Thymus (tissue), 11 donors: ENCODE results near the gene ELOVL7. TPM values are rescaled to one million over a fixed set of nuclear protein-coding genes. Genes with fewer than 3 reads are reported as not detected.
"Not testable (repeated sequence)": the region's sequence is repeated elsewhere in the genome, so short reads cannot be mapped to it uniquely, and the experiment has no call there.

Experiments
- DNase-seq, 9 donors: peaks; one replicate each; pipeline ENCODE4 v3.0.0-alpha.2; 2013; ENCODE audit warnings: low spot score in 9 of 9, low read depth in 6 of 9, missing footprints in 1 of 9
- H3K27ac ChIP-seq, 2 donors: one replicate each; pipeline ENCODE4 v1.5.1; 2013; ENCODE audit warnings: control low read depth in 1 of 2, low read depth in 1 of 2, low read length in 1 of 2, mild to moderate bottlenecking in 1 of 2, moderate library complexity in 1 of 2
- H3K27me3 ChIP-seq, 2 donors: one replicate each; pipeline ENCODE4 v1.5.1; 2013; ENCODE audit warnings: low read length in 1 of 2; ENCODE audit not compliant: control insufficient read depth in 2 of 2, insufficient read depth in 1 of 2
- H3K36me3 ChIP-seq, 2 donors: one replicate each; pipeline ENCODE4 v1.5.1; 2013; ENCODE audit warnings: low read length in 1 of 2, mild to moderate bottlenecking in 1 of 2, moderate library complexity in 1 of 2; ENCODE audit not compliant: control insufficient read depth in 2 of 2, insufficient read depth in 2 of 2
- H3K4me1 ChIP-seq, 2 donors: one replicate each; pipeline ENCODE4 v1.5.1; 2013; ENCODE audit warnings: low read length in 2 of 2; ENCODE audit not compliant: control insufficient read depth in 2 of 2, insufficient read depth in 2 of 2
- H3K4me3 ChIP-seq, 2 donors: one replicate each; pipeline ENCODE4 v1.5.1; 2013; ENCODE audit warnings: low read length in 2 of 2, control low read depth in 1 of 2, mild to moderate bottlenecking in 1 of 2
- H3K9me3 ChIP-seq, 2 donors: one replicate each; pipeline ENCODE4 v1.5.1; 2013; ENCODE audit warnings: low read length in 1 of 2, mild to moderate bottlenecking in 1 of 2; ENCODE audit not compliant: control insufficient read depth in 2 of 2, insufficient read depth in 1 of 2
- WGBS: extraction: QIAGEN DNeasy Blood & Tissue Kit; methylation state at CpG from one replicate; pipeline ENCODE4 v1.1.7; 2013; 5-methylcytosine and 5-hydroxymethylcytosine counted together
- polyA plus RNA-seq: library from polyadenylated mRNA; stranded (reverse); fragments of 200-250 nt; gene quantifications from one replicate; pipeline ENCODE4 v1.2.3, GENCODE V29; 2013
- total RNA-seq: library from RNA; stranded (reverse); fragments of 120-200 nt; gene quantifications from one replicate; pipeline ENCODE4 v1.2.4, GENCODE V29; 2013
- donor health status: healthy.

Gene ELOVL7
- total and polyA plus RNA-seq, 2 donors: 0.47 to 5.4 TPM

DNA sequence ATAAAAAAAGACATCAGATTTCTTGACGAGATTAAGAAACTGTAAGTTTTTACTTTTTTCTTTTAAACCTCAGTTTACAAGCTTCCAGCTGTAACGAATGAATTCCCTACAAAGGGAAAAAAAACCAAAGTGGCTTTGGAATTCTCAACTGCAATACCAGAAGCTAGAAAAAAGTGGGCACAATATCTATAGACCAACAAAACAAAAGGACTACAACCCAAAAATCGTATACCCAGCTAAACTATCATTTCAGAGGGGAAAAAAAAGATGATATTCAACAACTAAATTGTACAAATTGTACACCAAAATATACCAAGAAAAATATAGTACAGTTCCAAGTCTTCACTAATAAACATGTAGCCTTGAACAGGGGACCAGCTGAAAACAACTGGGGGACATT lies 26.8 kb upstream of the ELOVL7 start:
- no peak overlapping the region for H3K4me3 ChIP-seq
- H3K27ac ChIP-seq: no peak overlapping the region
- no peaks in the 10 kb centered on the region for H3K27me3 ChIP-seq
- no peaks in the 10 kb centered on the region for H3K4me1 ChIP-seq
- no peak for DNase-seq
- peaks cover 0 to 8% of the 10 kb centered on the region in 2 donors for H3K9me3 ChIP-seq
- H3K36me3 ChIP-seq: no peaks in the 10 kb centered on the region
- WGBS: 96% methylated on average over 3 of the region's 3 CpGs

DNA sequence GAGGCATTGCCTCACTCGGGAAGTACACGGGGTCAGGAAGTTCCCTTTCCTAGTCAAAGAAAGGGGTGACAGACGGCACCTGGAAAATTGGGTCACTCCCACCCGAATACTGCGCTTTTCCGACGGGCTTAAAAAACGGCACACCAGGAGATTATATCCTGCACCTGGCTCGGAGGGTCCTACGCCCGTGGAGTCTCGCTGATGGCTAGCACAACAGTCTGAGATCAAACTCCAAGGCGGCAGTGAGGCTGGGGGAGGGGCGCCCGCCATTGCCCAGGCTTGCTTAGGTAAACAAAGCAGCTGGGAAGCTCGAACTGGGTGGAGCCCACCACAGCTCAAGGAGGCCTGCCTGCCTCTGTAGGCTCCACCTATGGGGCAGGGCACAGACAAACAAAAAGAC lies 16.5 kb upstream of the ELOVL7 start:
- H3K9me3 ChIP-seq, DNase-seq, H3K27ac ChIP-seq, H3K4me3 ChIP-seq, H3K4me1 ChIP-seq, H3K27me3 ChIP-seq, H3K36me3 ChIP-seq: not testable (repeated sequence)
- WGBS: 96% methylated on average over 16 of the region's 16 CpGs

DNA sequence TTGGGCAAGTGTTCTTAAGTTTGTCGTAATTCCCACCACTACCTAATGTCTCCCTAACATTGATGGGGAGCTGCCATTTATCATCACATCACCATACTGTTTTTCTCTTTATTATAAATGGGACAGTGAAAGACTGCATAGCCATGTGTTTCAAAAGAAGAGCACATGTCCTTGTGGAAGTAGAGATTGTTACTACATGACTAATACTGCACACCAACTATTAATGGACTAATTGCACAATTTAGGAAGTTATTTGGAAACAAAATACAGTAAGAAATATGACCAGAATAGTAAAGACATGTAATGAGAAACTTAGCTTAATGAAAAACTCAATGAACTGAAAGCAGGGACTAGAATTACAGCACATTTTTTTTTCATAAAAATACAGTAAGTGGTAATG lies 12.0 kb upstream of the ELOVL7 start:
- no peaks in the 10 kb centered on the region for H3K36me3 ChIP-seq
- 99% methylated on average over 1 of the region's 1 CpG for WGBS
- H3K4me1 ChIP-seq: no peaks in the 10 kb centered on the region
- H3K27ac ChIP-seq: no peak overlapping the region
- no peak for DNase-seq
- H3K4me3 ChIP-seq: no peak overlapping the region
- no peaks in the 10 kb centered on the region for H3K27me3 ChIP-seq
- H3K9me3 ChIP-seq: no peaks in the 10 kb centered on the region

DNA sequence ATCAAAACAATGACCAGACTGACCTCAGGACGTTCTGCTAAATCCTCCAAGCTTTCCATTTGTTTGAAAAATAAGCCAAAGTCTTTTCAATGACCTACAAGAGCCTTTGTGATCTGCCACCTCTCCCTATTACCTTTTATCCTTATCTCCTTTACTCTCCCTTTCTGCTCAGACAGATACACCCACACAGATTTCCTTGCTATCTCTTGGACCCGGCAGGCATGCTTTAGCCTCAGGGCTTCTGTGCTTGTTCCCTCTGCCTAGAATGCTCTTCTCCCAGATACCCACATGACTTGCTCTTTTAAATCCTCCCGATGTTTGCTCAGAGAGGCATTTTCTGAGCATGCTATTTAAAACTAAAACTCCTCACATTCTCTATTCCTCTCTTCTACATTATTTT lies 8.9 kb upstream of the ELOVL7 start:
- DNase-seq: no peak
- Histone ChIP-seq H3K4me3 (no peak overlapping the region), H3K27me3 (no peaks in the 10 kb centered on the region), H3K27ac (no peak overlapping the region), H3K9me3 (no peaks in the 10 kb centered on the region), H3K36me3 (no peaks in the 10 kb centered on the region), H3K4me1 (no peaks in the 10 kb centered on the region)
- 79% methylated on average over 3 of the region's 3 CpGs for WGBS

DNA sequence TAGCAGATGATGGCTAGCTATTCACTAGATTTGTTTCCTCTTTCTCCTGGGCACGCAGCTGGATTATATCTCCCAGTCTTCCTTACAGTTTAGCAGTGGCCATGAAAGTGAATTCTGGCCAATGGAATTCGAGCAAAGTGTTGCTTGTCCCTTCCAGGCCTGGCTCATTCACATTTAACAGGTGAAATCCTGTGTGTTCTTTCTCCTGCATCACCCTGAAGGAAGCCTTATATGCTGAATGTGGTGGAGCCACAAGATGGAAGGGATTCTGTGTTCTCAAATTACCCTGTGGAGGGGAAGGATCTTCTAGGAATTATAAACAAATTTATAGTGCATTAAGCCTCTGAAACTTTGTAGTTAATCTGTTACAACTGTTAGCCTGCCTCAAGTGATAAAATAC lies 8.2 kb upstream of the ELOVL7 start:
- H3K4me3 ChIP-seq: no peak overlapping the region
- whole genome bisulfite sequencing: 82% methylated on average over 2 of the region's 2 CpGs
- no peak for DNase-seq

DNA sequence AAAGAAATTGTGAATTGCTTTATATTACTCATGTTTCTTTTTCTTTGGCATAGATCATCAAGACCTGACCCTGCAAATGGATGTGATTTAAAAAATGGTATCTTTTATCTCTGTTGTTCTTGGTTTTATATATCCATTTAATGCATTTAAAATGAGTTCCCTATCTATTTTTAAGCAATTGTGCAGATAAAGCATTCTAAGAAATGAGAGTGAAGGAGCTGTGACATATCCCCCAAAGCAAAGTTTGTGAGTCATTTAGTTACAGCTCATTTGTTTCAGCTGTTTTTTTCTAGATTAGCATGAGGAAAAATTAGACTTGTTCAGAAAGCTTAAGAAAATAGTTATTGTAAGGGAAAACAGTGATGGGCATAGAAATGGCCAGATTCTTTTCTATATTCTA lies 7.6 kb upstream of the ELOVL7 start:
- Histone ChIP-seq H3K4me1 (no peaks in the 10 kb centered on the region), H3K27me3 (no peaks in the 10 kb centered on the region), H3K27ac (no peak overlapping the region), H3K9me3 (no peaks in the 10 kb centered on the region), H3K4me3 (no peak overlapping the region), H3K36me3 (no peaks in the 10 kb centered on the region)
- DNase-seq: no peak

More for the DNA sequence above, 8.2 kb upstream of the ELOVL7 start:
- no peaks in the 10 kb centered on the region for H3K27me3 ChIP-seq
- H3K4me1 ChIP-seq: no peaks in the 10 kb centered on the region
- no peak overlapping the region for H3K27ac ChIP-seq
- no peaks in the 10 kb centered on the region for H3K9me3 ChIP-seq
- H3K36me3 ChIP-seq: no peaks in the 10 kb centered on the region

DNA sequence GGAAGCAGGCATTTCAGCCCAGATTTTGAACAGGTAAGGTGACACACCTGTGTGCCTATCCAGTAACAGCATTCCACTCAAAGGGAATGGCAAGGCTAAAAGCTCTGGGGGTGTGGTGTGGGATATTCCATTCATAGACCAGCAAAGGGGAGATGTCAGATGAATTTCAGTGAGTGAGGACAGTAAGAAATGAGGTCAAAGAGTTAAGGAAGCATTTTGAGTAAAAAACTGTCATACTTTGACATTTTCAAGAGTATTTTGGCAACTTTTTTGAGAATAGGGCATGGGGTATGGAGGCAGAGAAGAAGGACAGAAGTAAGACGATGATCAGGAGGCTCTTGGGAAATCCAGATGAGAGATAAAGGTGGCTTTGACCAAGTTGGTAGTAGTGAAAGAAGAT lies 2.2 kb upstream of the ELOVL7 start:
- no peak for DNase-seq
- Histone ChIP-seq H3K36me3 (no peaks in the 10 kb centered on the region), H3K4me3 (no peak overlapping the region), H3K27me3 (peaks cover 33 to 47% of the 10 kb centered on the region in 2 donors), H3K27ac (no peak overlapping the region), H3K9me3 (no peaks in the 10 kb centered on the region), H3K4me1 (peaks cover 5 to 12% of the 10 kb centered on the region in 2 donors)
- WGBS: 98% methylated on average over 1 of the region's 1 CpG

DNA sequence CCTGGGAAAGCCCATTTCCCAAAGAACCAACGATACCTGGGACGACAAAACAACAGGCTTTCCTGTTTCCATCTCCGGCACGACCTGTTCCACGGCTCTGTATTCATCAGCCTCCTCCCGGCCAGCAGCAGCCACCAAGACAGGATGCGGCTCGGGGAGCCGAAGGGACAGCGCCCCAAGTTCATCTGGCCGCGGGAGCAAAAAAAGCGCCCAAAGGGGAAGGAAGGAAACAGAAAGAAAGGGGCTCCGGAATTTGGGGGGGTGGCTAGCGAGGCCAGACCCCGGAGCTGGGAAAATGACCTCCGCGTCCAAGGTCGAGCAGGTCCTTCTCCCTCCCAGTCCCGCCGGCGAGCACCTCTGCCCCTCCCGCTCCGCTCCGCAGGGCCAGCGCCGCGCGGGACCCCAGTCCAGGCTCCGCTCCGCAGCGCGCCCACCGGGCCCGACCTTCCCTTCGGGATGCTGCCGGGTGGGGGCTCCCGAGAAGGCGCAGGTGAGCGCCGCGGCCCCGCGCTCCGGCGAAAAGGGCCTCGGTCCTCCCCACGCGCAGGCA lies 608 bp downstream of the ELOVL7 start:
- peak in 2 of 9 donors; percentile 0 to 9 for DNase-seq
- peaks cover 5 to 12% of the 10 kb centered on the region in 2 donors for H3K4me1 ChIP-seq
- no peak overlapping the region for H3K27ac ChIP-seq
- H3K36me3 ChIP-seq: no peaks in the 10 kb centered on the region
- no peaks in the 10 kb centered on the region for H3K9me3 ChIP-seq
- peak overlapping the region; percentile 35 to 62 for H3K4me3 ChIP-seq
- WGBS: under 1% methylated on average over 49 of the region's 49 CpGs
- peaks cover 33 to 59% of the 10 kb centered on the region in 2 donors for H3K27me3 ChIP-seq

DNA sequence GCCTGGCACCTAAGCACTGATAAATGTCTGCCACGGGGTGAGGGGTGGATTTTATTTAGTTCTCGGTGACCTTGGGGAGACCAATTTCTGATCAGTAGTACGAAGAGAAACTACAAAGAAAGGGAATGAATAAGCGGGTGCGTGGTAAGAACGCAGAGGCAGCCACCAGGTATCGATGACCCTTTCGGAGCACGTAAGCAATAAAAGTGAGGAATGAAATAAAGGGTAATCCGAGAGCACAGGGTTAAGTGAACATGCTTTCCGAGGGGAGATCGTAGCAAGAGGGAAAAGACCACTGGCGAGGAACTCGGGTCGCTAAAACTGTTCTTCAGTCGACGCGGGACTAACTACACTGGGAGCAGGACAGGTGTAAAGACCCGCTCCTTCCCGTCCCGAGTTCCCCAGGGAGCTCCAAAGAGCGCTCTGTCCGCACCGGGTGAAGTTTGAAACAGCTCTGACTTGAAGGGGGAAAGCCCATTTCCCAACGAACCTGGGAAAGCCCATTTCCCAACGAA lies 1.1 kb downstream of the ELOVL7 start:
- Histone ChIP-seq H3K9me3 (no peaks in the 10 kb centered on the region), H3K27me3 (peaks cover 33 to 59% of the 10 kb centered on the region in 2 donors), H3K36me3 (no peaks in the 10 kb centered on the region), H3K4me1 (peaks cover 5 to 12% of the 10 kb centered on the region in 2 donors), H3K27ac (no peak overlapping the region), H3K4me3 (peak overlapping the region; percentile 35 to 62)
- DNase-seq: peak in 1 of 9 donors; percentile 7
- WGBS: 36% methylated on average over 26 of the region's 26 CpGs
